CD4-positive, alpha-beta T cell treated with Interleukin-15 for 4 hours (primary cell): ENCODE results near the gene CCL18.
"Not testable (repeated sequence)": the region's sequence is repeated elsewhere in the genome, so short reads cannot be mapped to it uniquely, and the experiment has no call there.

ENCODE experiments used
- DNase-seq: peaks from one replicate; pipeline ENCODE4 v3.0.0-alpha.2; 2020; ENCODE audit warnings: low spot score

The CCL18 gene

GRCh38 chr17:36063786-36064541 is at the start of gene CCL18:
Gene CCL18, plus strand, starts transcription at chr17:36064272. Its CDS starts 71 bp downstream, at chr17:36064343.
- DNase-seq = no peak

- no peak for DNase-seq
Observed at GRCh38 chr17:36014946-36015345, 49.1 kb upstream of the CCL18 start.

- not testable (repeated sequence) for DNase-seq
Observed at GRCh38 chr17:36015895-36016294, 48.2 kb upstream of the CCL18 start.

GRCh38 chr17:36016555-36016954 is 47.5 kb upstream of the CCL18 start:
- DNase-seq = no peak

GRCh38 chr17:36017799-36018198 is 46.3 kb upstream of the CCL18 start, which contains the start of gene CCL23:
Gene CCL23, minus strand, starts transcription at chr17:36017972. Its CDS starts 75 bp downstream, at chr17:36017897.
- DNase-seq = no peak

GRCh38 chr17:36019423-36019822 is 44.6 kb upstream of the CCL18 start:
- DNase-seq = no peak

- DNase-seq = no peak
Observed at GRCh38 chr17:36024106-36024869, 39.8 kb upstream of the CCL18 start.

- no peak for DNase-seq
Observed at GRCh38 chr17:36027761-36028160, 36.3 kb upstream of the CCL18 start.

GRCh38 chr17:36030956-36031355 is 33.1 kb upstream of the CCL18 start:
- DNase-seq = no peak

GRCh38 chr17:36034127-36034526 is 29.9 kb upstream of the CCL18 start:
- DNase-seq = no peak

- DNase-seq = no peak
Observed at GRCh38 chr17:36036235-36036634, 27.8 kb upstream of the CCL18 start.

GRCh38 chr17:36048066-36048465 is 16.0 kb upstream of the CCL18 start:
- no peak for DNase-seq

- no peak for DNase-seq
Observed at GRCh38 chr17:36049643-36050042, 14.4 kb upstream of the CCL18 start.

GRCh38 chr17:36055171-36055570 is 8.9 kb upstream of the CCL18 start:
- DNase-seq = no peak

GRCh38 chr17:36055921-36056520 is 8.1 kb upstream of the CCL18 start:
- no peak for DNase-seq

GRCh38 chr17:36057911-36058310 is 6.2 kb upstream of the CCL18 start:
- DNase-seq = no peak

GRCh38 chr17:36059406-36059805 is 4.7 kb upstream of the CCL18 start:
- DNase-seq = no peak

GRCh38 chr17:36060816-36061215 is 3.3 kb upstream of the CCL18 start:
- DNase-seq = no peak

- peak; percentile 75 for DNase-seq
Observed at GRCh38 chr17:36066365-36066985, 2.4 kb downstream of the CCL18 start.

GRCh38 chr17:36068524-36068923 is 4.5 kb downstream of the CCL18 start:
- DNase-seq = no peak

GRCh38 chr17:36069136-36069535 is 5.1 kb downstream of the CCL18 start:
- DNase-seq = no peak

- DNase-seq = no peak
Observed at GRCh38 chr17:36070427-36070826, 6.4 kb downstream of the CCL18 start.
